Mucosa of rectum (tissue), 2 donors: ENCODE results near the gene THSD4.

Experiments
- H3K27ac ChIP-seq, 2 donors: one replicate each; pipeline ENCODE4 v1.7.0; 2013; ENCODE audit warnings: inconsistent platforms in 2 of 2, low read depth in 2 of 2, low read length in 2 of 2
- H3K27me3 ChIP-seq, 2 donors: one replicate each; pipeline ENCODE4 v1.7.0; 2013; ENCODE audit warnings: low read length in 2 of 2; ENCODE audit not compliant: control insufficient read depth in 2 of 2, insufficient read depth in 2 of 2
- H3K36me3 ChIP-seq, 2 donors: one replicate each; pipeline ENCODE4 v1.7.0; 2013; ENCODE audit warnings: low read length in 2 of 2; ENCODE audit not compliant: control insufficient read depth in 2 of 2, insufficient read depth in 2 of 2
- H3K4me1 ChIP-seq, 2 donors: one replicate each; pipeline ENCODE4 v1.7.0; 2013; ENCODE audit warnings: low read length in 2 of 2, mild to moderate bottlenecking in 1 of 2; ENCODE audit not compliant: control insufficient read depth in 2 of 2, insufficient read depth in 2 of 2
- H3K4me3 ChIP-seq, 2 donors: one replicate each; pipeline ENCODE4 v1.7.0; 2013; ENCODE audit warnings: low read length in 2 of 2
- H3K9ac ChIP-seq, 2 donors: one replicate each; pipeline ENCODE4 v1.7.0; 2013; ENCODE audit warnings: low read length in 2 of 2, low read depth in 1 of 2, mild to moderate bottlenecking in 1 of 2
- H3K9me3 ChIP-seq, 2 donors: one replicate each; pipeline ENCODE4 v1.7.0; 2013; ENCODE audit warnings: low read length in 2 of 2; ENCODE audit not compliant: control insufficient read depth in 2 of 2
- donor health status: healthy.
- donor health status: Normal muscosa, but diverticular disease.

THSD4 gene

DNA sequence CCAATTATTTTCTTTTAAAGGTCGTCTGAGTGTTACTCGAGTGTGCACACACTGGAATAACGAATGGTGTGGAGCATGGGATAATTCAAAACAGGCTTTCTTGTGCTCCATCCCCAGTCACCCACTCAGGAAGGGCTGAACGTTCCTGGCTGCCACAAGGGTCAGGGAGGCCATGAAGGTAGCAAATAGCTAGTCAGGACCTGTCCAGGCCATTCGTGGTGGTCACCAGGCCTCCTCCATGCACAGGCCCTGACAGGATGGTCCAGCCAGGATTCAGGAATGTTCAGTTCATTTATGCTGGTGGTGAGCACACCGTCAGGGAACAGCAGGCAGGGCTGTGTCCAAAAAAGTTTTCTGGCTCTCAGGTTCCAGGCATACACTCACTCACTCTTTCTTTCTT is 683.4 kb downstream of the THSD4 start:
- no peak overlapping the region for H3K27ac ChIP-seq
- H3K9me3 ChIP-seq, result no peaks in the 10 kb centered on the region
- H3K4me3 ChIP-seq, result no peak overlapping the region
- peaks cover 3 to 8% of the 10 kb centered on the region in 2 donors for H3K4me1 ChIP-seq
- no peaks in the 10 kb centered on the region for H3K27me3 ChIP-seq
- H3K9ac ChIP-seq, result no peak overlapping the region
- no peaks in the 10 kb centered on the region for H3K36me3 ChIP-seq

DNA sequence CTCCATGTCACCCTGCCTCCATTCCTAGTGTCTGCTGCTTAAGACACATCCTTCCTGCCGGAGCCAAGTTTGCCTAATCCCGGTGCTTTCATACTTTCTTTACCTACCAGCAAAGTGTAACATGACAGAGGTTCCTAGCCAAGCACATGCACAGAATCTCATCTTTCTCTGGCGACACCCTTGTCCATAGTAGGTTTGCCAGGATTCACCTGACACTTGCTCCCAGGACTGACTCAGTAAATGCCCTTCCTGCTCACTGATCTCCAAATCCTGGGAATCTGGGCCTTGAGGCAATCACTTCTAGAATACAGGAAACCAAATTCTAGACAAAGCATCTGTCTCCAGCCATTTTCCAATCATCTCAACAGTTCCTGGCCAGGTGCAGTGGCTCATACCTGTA is 684.9 kb downstream of the THSD4 start:
- Histone ChIP-seq H3K9ac (no peak overlapping the region), H3K9me3 (no peaks in the 10 kb centered on the region), H3K4me1 (peaks cover 3 to 8% of the 10 kb centered on the region in 2 donors), H3K36me3 (no peaks in the 10 kb centered on the region), H3K4me3 (no peak overlapping the region), H3K27me3 (no peaks in the 10 kb centered on the region), H3K27ac (no peak overlapping the region)

DNA sequence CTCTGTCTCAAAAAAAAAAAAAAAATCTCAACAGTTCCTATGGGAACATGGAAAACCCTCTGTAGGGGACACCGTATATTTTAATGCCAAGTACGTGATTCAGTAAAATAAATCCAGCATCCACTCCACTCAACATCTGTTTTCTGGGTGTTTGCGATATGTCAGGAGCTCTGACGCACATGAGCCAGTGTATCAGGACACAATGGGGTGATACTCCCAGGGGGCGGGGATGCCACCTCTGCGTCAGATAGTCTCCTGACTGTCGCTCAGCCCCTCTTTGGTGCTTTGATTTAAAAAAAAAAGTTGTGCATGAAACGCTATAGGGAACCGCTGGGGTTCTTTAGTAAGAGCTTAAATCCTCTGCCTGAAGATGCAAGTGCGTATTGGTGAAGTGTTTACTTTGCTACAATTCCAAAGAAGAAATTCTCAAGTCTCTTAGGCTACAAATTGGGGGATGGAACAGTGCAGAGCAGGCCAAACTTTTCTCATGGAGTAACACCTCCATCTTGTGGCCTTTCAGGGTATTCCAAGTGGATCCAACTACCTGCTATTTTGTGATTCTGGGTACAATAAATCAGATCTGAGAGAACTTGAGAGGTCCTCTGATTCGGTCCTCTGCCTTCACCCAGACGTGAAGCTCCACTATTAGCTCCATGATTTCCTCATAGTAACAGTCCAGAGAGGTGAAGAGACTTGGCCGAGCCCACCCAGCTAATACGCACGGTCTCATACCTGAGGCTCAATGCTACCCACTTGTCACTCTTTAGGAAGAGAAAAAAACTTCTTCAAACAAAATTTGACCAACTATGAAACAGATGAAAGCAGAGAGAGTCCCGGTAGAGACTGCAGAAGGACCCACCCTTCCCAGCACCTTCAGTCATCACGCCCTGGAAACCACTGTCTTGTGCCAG is 685.8 kb downstream of the THSD4 start:
- H3K4me3 ChIP-seq, result no peak overlapping the region

DNA sequence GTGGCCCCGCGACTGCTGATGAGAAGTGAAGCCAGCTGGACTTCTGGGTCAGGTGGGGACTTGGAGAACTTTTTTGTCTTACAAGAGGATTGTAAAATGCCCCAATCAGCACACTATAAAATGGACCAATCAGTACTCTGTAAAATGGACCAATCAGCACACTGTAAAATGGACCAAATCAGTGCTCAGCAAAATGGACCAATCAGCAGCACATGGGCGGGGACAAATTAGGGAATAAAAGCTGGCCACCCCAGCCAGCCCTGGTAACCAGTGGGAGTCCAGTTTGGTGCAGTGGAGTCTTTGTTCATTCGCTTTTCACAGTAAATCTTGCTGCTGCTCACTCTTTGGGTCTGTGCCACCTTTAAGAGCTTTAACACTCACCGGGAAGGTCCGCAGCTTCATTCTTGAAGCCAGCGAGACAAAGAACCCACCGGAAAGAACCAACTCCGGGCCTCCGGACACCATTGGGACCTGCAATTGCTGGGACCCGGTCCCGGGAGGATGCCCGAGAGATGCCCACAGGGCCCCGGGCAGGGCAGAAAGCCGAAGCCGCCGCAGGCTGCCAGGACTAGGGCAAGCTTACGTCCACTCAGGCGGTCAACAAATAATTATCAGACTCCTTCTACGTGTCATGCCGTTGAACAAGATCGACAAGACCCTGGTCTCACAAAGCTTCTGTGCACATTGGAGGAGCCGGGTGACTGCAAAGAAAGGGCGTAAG is 686.8 kb downstream of the THSD4 start:
- H3K27ac ChIP-seq, result no peak overlapping the region
- no peak overlapping the region for H3K9ac ChIP-seq
- H3K27me3 ChIP-seq, result no peaks in the 10 kb centered on the region
- H3K9me3 ChIP-seq, result no peaks in the 10 kb centered on the region
- H3K4me3 ChIP-seq, result no peak overlapping the region
- H3K4me1 ChIP-seq, result peaks cover 3 to 8% of the 10 kb centered on the region in 2 donors
- H3K36me3 ChIP-seq, result no peaks in the 10 kb centered on the region

More for the DNA sequence above, 685.8 kb downstream of the THSD4 start:
- Histone ChIP-seq H3K9me3 (no peaks in the 10 kb centered on the region), H3K27me3 (no peaks in the 10 kb centered on the region), H3K36me3 (no peaks in the 10 kb centered on the region), H3K9ac (no peak overlapping the region), H3K4me1 (peaks cover 3 to 8% of the 10 kb centered on the region in 2 donors), H3K27ac (no peak overlapping the region)

DNA sequence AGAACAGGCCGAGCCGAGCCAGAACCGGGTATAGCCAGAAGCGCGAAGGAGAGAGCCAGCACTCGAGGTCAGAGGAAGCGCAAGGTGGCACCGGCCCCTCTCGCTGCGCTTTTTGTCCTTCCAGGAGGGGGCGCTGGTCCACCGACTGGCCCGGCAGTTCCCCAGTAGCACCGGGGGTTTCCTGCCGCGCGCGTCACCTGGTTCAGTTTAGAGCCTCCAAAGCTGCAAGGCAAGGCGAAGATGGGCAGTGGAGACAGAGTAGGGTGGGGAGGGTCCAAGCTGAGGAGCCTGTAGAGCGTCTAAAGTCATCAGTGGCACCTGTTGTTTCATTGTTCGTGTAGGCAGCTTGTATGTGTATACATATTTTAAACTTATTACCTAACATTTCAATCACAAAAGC is 687.5 kb downstream of the THSD4 start:
- peaks cover 3 to 8% of the 10 kb centered on the region in 2 donors for H3K4me1 ChIP-seq
- H3K4me3 ChIP-seq, result no peak overlapping the region
- H3K9ac ChIP-seq, result no peak overlapping the region
- H3K27me3 ChIP-seq, result no peaks in the 10 kb centered on the region
- no peaks in the 10 kb centered on the region for H3K36me3 ChIP-seq
- no peak overlapping the region for H3K27ac ChIP-seq
- H3K9me3 ChIP-seq, result no peaks in the 10 kb centered on the region

DNA sequence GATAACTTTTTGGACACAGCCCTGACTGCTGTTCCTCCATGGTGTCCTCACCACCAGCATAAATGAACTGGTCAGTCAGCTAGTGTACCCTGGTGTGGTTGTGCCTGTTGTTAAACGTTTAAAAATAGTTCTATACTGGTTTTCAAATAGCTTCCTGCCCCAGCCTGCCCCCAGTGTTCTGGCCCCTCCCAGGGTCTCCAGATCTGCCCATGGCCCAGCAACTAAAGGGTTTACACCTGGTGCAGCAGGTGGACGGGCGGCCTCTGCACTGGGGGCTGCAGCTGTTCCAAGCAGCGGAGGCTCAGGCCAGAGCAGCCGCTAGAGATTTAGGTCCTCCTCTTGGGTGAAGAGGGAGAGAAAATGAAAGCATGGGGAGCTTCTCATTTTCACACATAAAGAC is 689.0 kb downstream of the THSD4 start:
- Histone ChIP-seq H3K9me3 (no peaks in the 10 kb centered on the region), H3K36me3 (no peaks in the 10 kb centered on the region), H3K4me3 (no peak overlapping the region), H3K27me3 (no peaks in the 10 kb centered on the region), H3K27ac (no peak overlapping the region), H3K4me1 (peaks cover 3 to 8% of the 10 kb centered on the region in 2 donors), H3K9ac (no peak overlapping the region)

DNA sequence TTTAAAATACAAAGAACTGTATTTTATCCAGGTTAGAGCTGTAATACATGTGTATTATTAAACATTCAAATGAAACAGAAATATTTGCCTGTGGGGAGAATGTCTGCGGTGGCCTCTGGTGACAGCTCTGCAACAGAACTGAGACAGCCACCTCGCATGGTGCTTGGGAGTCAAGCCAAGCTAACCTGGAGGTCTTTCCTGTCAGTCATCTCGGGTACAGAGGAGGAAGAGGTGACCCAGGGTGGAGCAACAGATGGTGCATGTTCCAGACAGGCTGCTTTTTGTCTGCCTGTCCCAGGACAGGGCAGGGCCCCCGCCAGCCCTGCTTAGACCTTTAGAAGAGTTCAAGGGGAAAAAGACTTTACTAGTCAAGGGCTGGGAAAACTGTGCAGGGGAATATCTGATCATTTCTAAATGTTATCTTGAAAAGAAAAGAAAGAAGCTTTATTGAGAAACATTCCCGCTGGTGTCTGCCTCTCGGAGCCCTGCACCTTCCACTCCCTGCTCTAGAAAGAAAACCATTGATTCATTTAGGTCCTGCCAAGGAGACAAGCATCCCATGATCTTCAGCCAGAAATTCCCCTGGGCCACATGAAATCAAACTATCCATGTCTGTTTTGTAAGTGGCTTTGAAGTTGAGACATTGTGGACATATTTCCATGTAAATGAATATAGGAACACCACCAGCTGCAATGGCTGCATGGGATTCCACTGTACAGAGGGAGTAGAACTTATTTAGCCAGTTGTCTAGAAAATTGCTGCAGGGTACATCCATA is 689.6 kb downstream of the THSD4 start:
- Histone ChIP-seq H3K27ac (no peak overlapping the region), H3K36me3 (no peaks in the 10 kb centered on the region), H3K4me3 (no peak overlapping the region), H3K4me1 (peaks cover 3 to 8% of the 10 kb centered on the region in 2 donors), H3K27me3 (no peaks in the 10 kb centered on the region), H3K9ac (no peak overlapping the region), H3K9me3 (no peaks in the 10 kb centered on the region)

DNA sequence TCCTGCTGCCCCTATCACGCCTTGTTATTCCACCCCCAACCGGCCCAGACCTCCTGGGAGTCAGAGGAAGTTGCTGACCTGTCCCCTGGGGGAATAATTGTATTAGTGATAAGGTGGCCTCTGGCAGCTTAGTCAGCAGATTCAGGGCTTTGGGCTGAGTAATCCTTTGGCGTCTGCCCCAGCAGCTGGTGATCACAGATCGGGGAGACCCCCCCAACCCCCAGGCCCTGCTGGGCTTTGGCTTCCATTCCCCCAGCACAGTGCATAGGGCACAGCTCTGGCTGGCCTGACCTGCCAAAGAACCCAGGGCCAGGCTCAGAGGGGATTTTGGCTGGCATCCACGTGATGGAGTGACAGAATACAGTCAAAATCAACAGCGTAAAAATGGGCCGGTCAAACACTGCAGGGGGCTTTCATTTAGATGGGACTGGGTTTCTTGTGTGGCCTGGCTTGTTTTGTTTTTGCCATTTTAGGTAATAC is 691.2 kb downstream of the THSD4 start:
- Histone ChIP-seq H3K4me1 (peaks cover 0 to 3% of the 10 kb centered on the region in 2 donors), H3K36me3 (no peaks in the 10 kb centered on the region), H3K4me3 (no peak overlapping the region), H3K9me3 (no peaks in the 10 kb centered on the region), H3K9ac (no peak overlapping the region), H3K27ac (no peak overlapping the region), H3K27me3 (no peaks in the 10 kb centered on the region)

DNA sequence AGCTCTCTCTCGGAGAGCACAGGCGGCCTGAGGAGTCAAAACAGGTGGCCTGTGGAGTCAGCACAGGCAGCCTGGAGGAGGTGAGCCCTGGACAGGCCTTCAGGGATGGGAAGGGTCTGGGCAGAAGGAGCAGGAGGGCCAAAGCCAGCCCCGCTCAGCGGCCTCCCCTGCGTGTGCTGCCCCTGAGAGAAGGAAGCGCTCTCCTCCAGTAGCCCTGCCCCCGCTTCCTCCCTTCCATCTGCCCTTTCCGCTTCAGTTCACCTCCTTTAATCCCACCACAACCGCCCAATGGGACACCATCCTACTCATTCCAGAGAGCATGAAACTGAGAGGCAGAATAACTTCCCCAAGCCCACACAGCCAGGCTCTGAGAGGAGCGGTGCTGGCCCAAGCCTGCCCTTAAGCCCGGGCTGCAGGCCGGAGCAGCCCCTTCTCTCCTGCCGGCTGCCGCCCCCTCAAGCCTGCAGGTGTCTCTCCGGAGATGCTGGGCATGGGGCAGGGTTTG is 691.9 kb downstream of the THSD4 start:
- Histone ChIP-seq H3K36me3 (no peaks in the 10 kb centered on the region), H3K27me3 (no peaks in the 10 kb centered on the region), H3K4me3 (no peak overlapping the region), H3K4me1 (peaks cover 0 to 3% of the 10 kb centered on the region in 2 donors), H3K27ac (no peak overlapping the region), H3K9me3 (no peaks in the 10 kb centered on the region), H3K9ac (no peak overlapping the region)
